SKM-1 treated with dmso at 0.1 percent for 144 hours (cell line): ENCODE data around the gene MPV17L2.

ENCODE experiments used
- DNase-seq: peaks from one replicate; lab custom pipeline; 2025; ENCODE audit not compliant: unreplicated experiment; lab: John Stamatoyannopoulos, UW

MPV17L2 gene

GRCh38 chr19:18232540-18233223 is 39.7 kb downstream of the MPV17L2 start:
- no peak for DNase-seq

DNA sequence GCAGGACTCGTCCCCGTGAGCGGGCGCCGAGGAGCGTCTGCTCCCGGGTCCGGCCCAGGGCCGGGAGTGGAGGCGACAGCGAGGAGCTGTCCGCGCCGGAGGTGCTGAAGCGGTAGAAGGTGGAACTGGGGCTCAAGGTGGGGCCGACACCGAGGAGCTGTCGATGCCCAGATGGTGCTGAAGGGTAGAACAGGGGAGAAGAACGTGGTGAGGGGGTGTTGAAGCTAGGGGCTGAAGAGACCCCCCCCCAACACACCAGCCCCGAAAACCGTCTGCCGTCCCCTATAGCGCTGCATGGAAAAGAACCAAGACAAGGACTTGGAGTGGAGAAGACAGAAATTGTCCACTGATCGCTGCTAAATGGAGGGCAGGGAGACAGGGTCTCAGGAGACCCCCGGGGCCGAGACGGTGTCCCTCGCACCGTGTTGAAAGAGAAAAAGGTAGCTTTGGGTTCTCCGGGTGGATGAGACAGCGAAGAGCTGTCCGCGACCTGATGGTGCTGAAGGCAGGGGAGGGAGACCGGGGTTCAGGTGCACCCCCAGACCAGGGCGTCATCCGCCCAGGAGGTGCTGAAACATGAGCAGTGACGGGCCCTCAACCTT is 40.3 kb downstream of the MPV17L2 start:
- DNase-seq, result no peak

DNA sequence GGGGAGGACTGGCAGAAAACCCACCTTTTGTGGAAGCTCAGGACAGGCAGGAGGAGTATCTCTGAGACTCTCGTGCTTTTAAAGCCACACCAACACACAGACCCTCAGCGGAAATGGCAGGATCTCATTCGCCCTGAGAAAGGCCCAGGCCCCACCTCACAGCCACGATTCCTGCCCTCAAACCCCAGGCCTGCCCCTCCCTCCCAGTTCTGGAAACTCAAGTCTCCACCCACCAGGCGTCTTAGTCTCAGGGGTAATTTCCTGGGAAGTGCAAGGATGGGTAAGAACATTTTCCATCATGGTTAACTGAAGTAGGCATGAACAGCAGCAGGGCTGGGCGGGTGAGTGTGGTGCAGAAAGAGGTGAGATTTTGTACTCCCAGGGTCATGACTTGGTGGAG is 41.2 kb downstream of the MPV17L2 start:
- no peak for DNase-seq

DNA sequence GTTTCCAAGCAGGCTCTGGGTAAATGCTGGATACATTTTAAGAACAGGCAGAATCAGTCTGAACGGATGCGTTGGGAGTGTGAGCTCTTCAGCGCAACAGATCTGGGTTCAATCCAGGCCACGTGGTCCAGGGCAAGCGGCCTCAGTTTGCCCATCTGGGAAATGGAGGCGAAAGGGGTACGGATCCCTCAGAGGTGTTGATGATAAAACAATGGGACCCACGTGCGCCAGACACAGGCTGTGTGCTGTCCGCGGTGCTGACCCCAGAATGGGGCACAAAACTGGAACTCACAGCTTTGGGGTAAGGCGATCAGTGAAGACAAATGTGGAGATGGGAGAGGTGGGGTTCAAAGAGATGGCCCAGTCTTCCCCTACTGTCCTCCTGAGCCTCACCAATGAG is 46.3 kb downstream of the MPV17L2 start:
- DNase-seq, result no peak

DNA sequence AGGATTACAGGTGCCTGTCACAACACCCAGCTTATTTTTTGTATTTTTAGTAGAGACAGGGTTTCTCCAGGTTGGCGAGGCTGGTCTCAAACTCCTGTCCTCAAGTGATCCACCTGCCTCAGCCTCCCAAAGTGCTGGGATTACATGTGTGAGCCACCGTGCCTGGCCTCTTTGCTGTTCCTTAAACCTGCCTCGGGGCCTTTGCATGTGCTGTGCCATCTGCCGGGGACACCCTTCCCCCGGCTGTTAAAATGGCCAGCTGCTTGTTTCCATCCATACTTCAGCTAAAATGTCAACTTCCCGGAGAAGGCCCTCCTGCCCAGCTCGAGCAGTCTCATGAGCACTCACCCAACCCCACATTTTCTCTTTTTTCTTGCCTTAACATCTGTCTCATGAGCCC is 52.3 kb downstream of the MPV17L2 start:
- DNase-seq, result no peak
